Astrocyte (in vitro differentiated cells and primary cell): ENCODE data around the gene CDSN. TPM values are rescaled to one million over a fixed set of nuclear protein-coding genes. Genes with fewer than 3 reads are reported as not detected.

Source experiments
- DNase-seq: peaks from one replicate; pipeline ENCODE4 v3.0.0-alpha.2; 2010; ENCODE audit warnings: low read depth
- FAIRE-seq: peaks from 2 replicates; lab custom pipeline; 2011; peaks lifted over from hg19 to GRCh38; lab: Jason Lieb, UNC
- H2AFZ ChIP-seq: 2 replicates; pipeline ENCODE4 v1.6.0; 2012; ENCODE audit warnings: low read depth, low read length, inconsistent platforms
- H3K27ac ChIP-seq: 2 replicates; pipeline ENCODE4 v1.5.1; 2011; ENCODE audit warnings: low read depth, low read length, inconsistent platforms
- H3K27me3 ChIP-seq: 2 replicates; pipeline ENCODE4 v1.6.0; 2011; ENCODE audit warnings: low read length, inconsistent platforms; ENCODE audit not compliant: insufficient read depth
- H3K36me3 ChIP-seq: 2 replicates; pipeline ENCODE4 v1.5.1; 2011; ENCODE audit warnings: low read length, inconsistent platforms; ENCODE audit not compliant: insufficient read depth
- H3K4me1 ChIP-seq: 2 replicates; pipeline ENCODE4 v1.5.1; 2011; ENCODE audit warnings: low read length, inconsistent platforms; ENCODE audit not compliant: insufficient read depth
- H3K4me2 ChIP-seq: 2 replicates; pipeline ENCODE4 v1.6.0; 2012; ENCODE audit warnings: low read length, inconsistent platforms
- H3K4me3 ChIP-seq: 2 replicates; pipeline ENCODE4 v1.5.1; 2011; ENCODE audit warnings: low read depth, mild to moderate bottlenecking, low read length, inconsistent platforms; ENCODE audit not compliant: insufficient read depth
- H3K79me2 ChIP-seq: 2 replicates; pipeline ENCODE4 v1.6.0; 2012; ENCODE audit warnings: mild to moderate bottlenecking, low read length, inconsistent platforms; ENCODE audit not compliant: insufficient read depth
- H3K9ac ChIP-seq: 2 replicates; pipeline ENCODE4 v1.6.0; 2012; ENCODE audit warnings: mild to moderate bottlenecking, low read length, inconsistent platforms
- H3K9me3 ChIP-seq: 2 replicates; pipeline ENCODE4 v1.5.1; 2012; ENCODE audit warnings: low read depth, mild to moderate bottlenecking, low read length, inconsistent platforms; ENCODE audit not compliant: insufficient read depth
- H4K20me1 ChIP-seq: 2 replicates; pipeline ENCODE4 v1.6.0; 2012; ENCODE audit warnings: low read length, inconsistent platforms; ENCODE audit not compliant: insufficient read depth
- H3K27ac Mint-ChIP-seq: one replicate; pipeline ENCODE4 v1.8.0; 2021; ENCODE audit warnings: mild to moderate bottlenecking, mixed read lengths; ENCODE audit not compliant: unreplicated experiment
- H3K27me3 Mint-ChIP-seq: one replicate; pipeline ENCODE4 v1.8.0; 2021; ENCODE audit warnings: low read depth, mixed read lengths; ENCODE audit not compliant: unreplicated experiment
- H3K36me3 Mint-ChIP-seq: one replicate; pipeline ENCODE4 v1.8.0; 2021; ENCODE audit warnings: low read depth, mixed read lengths; ENCODE audit not compliant: unreplicated experiment
- H3K4me1 Mint-ChIP-seq: one replicate; pipeline ENCODE4 v1.8.0; 2021; ENCODE audit warnings: low read depth, mixed read lengths; ENCODE audit not compliant: unreplicated experiment
- H3K4me3 Mint-ChIP-seq: one replicate; pipeline ENCODE4 v1.8.0; 2021; ENCODE audit warnings: mild to moderate bottlenecking, moderate library complexity, mixed read lengths; ENCODE audit not compliant: unreplicated experiment
- H3K9me3 Mint-ChIP-seq: one replicate; pipeline ENCODE4 v1.8.0; 2021; ENCODE audit warnings: mild to moderate bottlenecking, mixed read lengths; ENCODE audit not compliant: unreplicated experiment
- CTCF ChIP-seq: IDR thresholded peaks from 2 replicates; pipeline ENCODE4 v1.5.1; 2011; ENCODE audit warnings: low read depth, mild to moderate bottlenecking, inconsistent platforms, low read length, moderate library complexity; ENCODE audit not compliant: insufficient read depth
- EZH2 ChIP-seq: IDR thresholded peaks from 2 replicates; pipeline ENCODE4 v1.6.1; 2012; ENCODE audit warnings: mild to moderate bottlenecking, low read length, inconsistent platforms; ENCODE audit not compliant: insufficient read depth
- total RNA-seq: library from RNA; stranded (reverse); gene quantifications from 2 replicates; pipeline ENCODE4 v1.2.1, GENCODE V29; 2021

Gene CDSN
- total RNA-seq, 1 donor from 2014 or later = 0.27 TPM

- H3K9me3 Mint-ChIP-seq = no peaks in the 10 kb centered on the region
- H3K27ac Mint-ChIP-seq = no peak overlapping the region
Observed at GRCh38 chr6:31121131-31121790, 1.0 kb upstream of the CDSN start.

GRCh38 chr6:31118178-31118577, 2.1 kb downstream of the CDSN start:
- no peaks in the 10 kb centered on the region for H3K27me3 ChIP-seq
- Mint-ChIP-seq H3K27me3 (no peaks in the 10 kb centered on the region), H3K36me3 (peaks cover 5% of the 10 kb centered on the region)

More at GRCh38 chr6:31121131-31121790, 1.0 kb upstream of the CDSN start:
- Histone ChIP-seq H3K4me1 (peaks cover 14% of the 10 kb centered on the region), H3K4me3 (no peak overlapping the region), H3K4me2 (no peak overlapping the region), H3K9ac (no peak overlapping the region), H3K27me3 (no peaks in the 10 kb centered on the region), H3K79me2 (peaks cover 17% of the 10 kb centered on the region), H3K36me3 (no peaks in the 10 kb centered on the region), H2AFZ (no peak overlapping the region), H3K9me3 (no peaks in the 10 kb centered on the region), H3K27ac (no peak overlapping the region), H4K20me1 (no peaks in the 10 kb centered on the region)
- peaks cover 12% of the 10 kb centered on the region for H3K36me3 Mint-ChIP-seq
- DNase-seq = no peak
- H3K4me3 Mint-ChIP-seq = no peak overlapping the region
- FAIRE-seq = no peak
- H3K27me3 Mint-ChIP-seq = no peaks in the 10 kb centered on the region
- TF ChIP-seq EZH2 (no peak), CTCF (no peak)
- H3K4me1 Mint-ChIP-seq = peaks cover 46% of the 10 kb centered on the region

More at GRCh38 chr6:31118178-31118577, 2.1 kb downstream of the CDSN start:
- H3K36me3 ChIP-seq = no peaks in the 10 kb centered on the region
- H3K9me3 Mint-ChIP-seq = no peaks in the 10 kb centered on the region
- no peak for FAIRE-seq
- peaks cover 47% of the 10 kb centered on the region for H3K4me1 Mint-ChIP-seq
- no peak overlapping the region for H3K27ac Mint-ChIP-seq
- H2AFZ ChIP-seq = no peak overlapping the region
- no peak for DNase-seq
- no peaks in the 10 kb centered on the region for H3K9me3 ChIP-seq
- H3K9ac ChIP-seq = no peak overlapping the region
- no peak overlapping the region for H3K4me3 Mint-ChIP-seq
- TF ChIP-seq EZH2 (no peak), CTCF (no peak)
- no peak overlapping the region for H3K27ac ChIP-seq
- peaks cover 31% of the 10 kb centered on the region for H3K79me2 ChIP-seq
- H3K4me2 ChIP-seq = no peak overlapping the region
- H3K4me3 ChIP-seq = no peak overlapping the region
- H3K4me1 ChIP-seq = peaks cover 31% of the 10 kb centered on the region
- no peaks in the 10 kb centered on the region for H4K20me1 ChIP-seq
